Upper lobe of left lung (tissue), 4 donors: ENCODE measurements around the gene SNX18.
"Not testable (repeated sequence)": the region's sequence is repeated elsewhere in the genome, so short reads cannot be mapped to it uniquely, and the experiment has no call there.

Source experiments
- CTCF ChIP-seq, 6 experiments: fragments of 450-650 bp in 4 of 6; fragments of 200-600 bp in 2 of 6; sonication (generic) in 2 of 6; IDR thresholded peaks; one replicate each; pipeline ENCODE4 v1.5.1; 2016 to 2019; ENCODE audit warnings: antibody characterized with exemption in 6 of 6
- EP300 ChIP-seq, 4 donors: sonication (generic); formaldehyde crosslinking; IDR thresholded peaks; one replicate each; pipeline ENCODE4 v1.5.1; 2017; ENCODE audit warnings: antibody characterized with exemption in 4 of 4, control low read depth in 2 of 4
- POLR2AphosphoS5 ChIP-seq, 2 donors: sonication (generic); formaldehyde crosslinking; IDR thresholded peaks; one replicate each; pipeline ENCODE4 v1.5.1; 2017; ENCODE audit warnings: antibody characterized with exemption in 2 of 2

GRCh38 chr5:54489648-54489979, 27.9 kb upstream of the SNX18 start:
- TF ChIP-seq CTCF (IDR thresholded peaks at IDR 0.05) = peak in 1 of 6 experiments; percentile 9
- not testable (repeated sequence) for TF ChIP-seq POLR2AphosphoS5, EP300 (IDR thresholded peaks at IDR 0.05)
